Measurements from ENCODE around the gene AK8.

AK8 gene

DNA sequence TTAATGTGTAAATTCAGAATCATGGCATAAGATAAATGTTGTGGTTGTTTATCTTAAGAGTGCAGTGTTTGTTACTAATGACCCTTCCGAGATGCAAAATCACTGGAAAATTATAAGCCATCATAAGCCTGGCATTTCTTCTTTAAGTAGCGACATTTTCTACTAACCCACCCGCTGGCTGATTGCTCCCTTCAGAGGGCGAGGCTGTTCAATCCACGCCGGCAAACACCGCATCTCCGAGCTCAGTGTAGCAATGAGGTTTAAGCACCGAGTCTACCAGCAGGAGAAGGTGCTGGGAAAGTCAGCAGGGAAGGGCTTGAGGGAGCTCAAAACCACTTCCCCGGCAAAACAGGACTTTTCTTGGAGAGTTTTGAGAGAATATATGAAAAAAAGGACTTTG lies 52.7 kb downstream of the AK8 start:
- FAIRE-seq, result no peak

DNA sequence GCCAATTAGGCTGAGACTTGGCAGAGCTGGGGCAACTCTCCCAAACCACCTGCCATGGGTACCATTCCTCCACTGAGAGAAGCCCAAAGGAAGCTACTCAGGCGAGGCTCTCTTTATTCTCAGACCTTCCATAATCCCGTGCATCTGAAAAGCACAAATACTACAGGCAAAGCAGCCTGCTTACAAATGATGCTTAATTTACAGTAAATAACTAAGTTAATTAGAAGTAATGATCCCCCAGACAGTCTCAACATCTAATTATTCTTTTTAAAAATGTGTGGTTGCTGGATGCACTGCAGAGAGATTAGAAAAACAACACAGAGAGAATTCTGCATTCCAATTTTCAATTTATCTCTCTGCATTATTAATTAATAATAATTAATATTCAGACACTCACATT lies 53.1 kb downstream of the AK8 start:
- no peak for FAIRE-seq

DNA sequence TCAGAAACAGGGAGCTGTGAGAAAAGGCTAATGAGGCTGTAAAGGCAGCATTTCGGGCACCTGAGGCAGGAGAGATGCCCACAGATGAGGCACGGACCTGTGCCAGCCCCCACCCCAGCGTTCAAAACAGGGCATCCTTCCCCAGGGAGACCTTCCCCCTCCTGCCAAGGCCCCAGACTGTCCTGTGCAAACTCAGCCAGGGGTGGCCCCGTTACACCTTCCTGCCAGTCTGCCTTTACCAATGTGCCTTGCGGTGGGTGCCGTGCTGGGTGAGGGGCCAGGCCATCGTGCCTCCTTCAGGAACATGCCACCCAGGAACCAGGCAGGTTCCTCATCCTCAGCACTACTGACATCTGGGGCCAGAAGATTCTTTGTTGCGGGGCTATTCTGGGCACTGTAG lies 53.9 kb downstream of the AK8 start:
- FAIRE-seq, result no peak

DNA sequence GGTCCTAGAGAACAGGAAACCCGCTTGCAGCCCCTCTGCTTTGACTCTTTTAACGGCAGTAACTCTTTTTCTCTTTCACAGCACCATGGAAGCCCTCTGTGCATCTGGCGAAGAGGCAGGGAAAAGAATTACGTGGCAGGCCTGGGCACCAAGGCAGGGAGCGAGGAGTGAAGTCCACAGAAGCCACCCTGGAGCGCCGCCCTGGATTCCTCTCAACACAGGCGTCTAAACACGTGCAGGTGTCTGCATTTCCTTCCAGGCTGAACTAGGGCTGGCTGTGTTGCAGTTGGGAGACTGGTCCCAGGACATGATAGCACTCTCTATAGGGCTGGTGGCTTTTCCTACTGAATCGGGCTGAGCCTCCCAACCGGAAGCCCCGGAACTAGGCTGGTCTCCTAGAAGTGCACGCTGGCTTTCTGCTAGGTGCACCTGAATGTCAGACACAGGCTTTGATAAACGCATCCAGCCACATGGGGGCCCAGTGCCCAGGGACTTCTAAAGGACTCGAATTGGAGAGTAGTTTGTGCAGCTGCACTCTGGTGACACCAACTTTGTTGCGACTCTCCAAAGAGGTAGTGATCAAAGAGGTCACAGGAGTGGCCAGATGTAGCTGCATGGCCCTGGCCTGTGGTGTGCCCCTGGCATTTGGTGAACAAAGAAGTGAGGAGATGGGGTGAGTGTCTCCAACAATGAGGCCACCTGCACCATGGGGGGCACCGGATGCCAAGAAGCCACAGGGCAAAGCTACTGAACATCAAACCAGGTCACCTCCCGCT lies 54.5 kb downstream of the AK8 start:
- no peak for FAIRE-seq

DNA sequence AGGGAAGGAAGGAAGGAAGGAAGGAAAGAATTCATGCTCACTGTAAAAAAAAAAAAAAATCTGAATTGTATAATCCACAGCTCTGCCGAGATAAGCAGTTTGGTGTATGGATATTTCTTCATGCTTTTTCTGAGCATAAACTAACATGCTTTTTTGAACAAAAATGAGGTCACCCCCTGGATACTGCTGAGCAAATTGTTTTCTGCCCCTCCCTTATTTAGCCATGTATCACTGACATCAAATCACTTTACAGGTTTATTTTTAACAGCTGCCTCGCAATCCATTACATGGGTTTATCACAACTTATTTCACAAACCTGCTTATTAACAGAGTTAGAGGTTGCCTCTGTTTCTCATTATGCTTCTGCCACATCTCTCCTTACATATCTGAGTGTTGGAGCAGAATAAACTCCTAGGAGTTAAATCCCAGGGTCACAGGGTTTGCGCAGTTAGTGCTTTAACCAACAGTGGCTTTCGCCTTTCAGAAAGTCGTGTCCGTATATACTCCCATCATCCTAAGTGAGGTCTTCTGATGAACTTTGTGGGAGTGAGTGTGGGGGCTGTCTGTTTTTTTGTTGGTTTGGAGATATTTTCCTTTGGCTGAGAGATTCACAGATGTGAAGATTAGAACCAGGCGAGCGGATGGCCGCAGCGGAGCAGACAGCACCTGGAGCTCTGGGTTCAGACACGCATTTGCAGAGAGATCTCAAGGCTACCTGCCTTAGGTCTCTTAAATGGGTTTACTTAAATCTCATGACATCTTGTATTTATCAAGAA lies 57.7 kb downstream of the AK8 start:
- FAIRE-seq, result no peak

DNA sequence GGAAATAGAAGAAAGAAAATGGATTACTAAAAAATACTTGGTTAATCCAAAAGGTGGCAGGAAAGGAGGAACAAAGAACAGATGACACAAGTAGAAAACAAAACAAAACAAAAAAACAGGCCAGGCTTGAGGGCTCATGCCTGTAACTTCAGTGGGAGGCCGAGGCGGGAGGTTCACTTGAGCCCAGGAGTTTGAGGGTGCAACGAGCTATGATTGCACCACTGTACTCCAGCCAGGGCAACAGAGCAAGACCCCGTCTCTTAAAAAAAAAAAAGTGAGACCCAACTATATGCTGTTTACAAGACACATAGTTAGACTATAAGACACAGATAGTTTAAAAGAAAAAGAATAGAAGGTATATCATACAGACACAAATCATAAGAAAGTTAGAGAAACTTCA lies 59.5 kb downstream of the AK8 start:
- FAIRE-seq, result no peak

DNA sequence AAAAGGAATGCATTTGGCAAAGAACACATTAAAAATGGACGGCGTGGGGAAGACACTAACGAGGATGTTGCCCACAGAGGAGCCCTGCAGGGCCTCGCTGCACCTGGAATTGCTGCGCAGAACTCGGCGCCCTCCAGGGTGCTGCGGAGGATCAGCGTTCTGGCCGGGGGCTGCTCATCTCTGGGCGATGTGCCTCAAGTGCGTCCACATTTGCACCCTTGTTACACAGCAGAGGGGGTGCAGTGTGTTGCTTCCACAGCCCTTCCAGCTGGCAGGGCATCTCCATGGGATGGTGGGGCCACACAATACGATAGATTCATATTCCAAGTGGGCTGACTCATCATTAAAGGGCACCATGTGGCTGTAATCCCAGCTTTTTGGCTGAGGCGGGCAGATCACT lies 63.1 kb downstream of the AK8 start:
- FAIRE-seq, result no peak

DNA sequence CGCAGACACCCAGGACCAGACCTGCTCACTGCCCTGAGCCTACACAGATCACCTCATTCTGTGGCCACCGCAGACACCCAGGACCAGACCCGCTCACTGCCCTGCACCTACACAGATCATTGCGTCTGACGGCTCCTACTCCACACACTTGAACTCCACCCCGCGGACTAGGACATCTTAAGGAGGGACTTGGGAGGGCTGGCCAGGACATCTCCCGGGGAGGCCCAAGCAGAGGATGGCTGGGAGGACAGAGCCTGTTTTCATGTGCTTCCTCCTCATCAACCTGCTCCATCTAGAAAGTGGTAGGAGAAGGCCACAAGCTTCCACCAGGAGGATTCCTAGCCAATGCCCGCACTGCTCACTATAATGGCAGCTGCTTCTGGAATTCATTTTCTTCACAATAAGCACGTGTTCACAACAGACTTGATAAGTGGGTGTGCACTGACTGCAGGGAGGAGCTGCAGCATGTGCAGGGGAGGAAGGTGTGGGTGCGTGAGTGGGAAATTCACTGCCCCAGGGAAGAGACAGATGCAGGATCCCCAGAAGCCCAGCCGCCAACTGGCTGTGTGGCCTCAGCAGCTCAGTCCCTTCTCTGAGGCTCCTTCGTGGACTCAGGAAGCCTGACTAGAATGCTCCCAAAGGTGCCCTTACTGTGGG lies 64.8 kb downstream of the AK8 start:
- FAIRE-seq, result no peak

DNA sequence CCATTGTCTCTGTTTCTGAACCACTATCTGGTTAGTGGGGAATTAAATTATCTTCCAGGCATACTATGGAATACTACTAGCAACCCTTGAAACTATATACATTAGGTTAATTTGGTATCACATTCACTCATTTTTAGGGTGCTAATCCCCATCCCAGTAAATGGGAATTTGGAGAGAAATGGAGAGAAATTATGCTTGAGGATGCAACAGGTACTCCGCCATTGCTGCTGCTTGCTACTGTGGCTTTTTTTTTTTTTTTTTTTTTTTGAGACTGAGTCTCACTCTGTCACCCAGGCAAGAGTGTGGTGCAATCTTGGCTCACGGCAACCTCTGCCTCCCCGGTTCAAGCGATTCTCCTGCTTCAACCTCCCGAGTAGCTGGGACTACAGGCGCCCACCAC lies 66.1 kb downstream of the AK8 start:
- no peak for FAIRE-seq

DNA sequence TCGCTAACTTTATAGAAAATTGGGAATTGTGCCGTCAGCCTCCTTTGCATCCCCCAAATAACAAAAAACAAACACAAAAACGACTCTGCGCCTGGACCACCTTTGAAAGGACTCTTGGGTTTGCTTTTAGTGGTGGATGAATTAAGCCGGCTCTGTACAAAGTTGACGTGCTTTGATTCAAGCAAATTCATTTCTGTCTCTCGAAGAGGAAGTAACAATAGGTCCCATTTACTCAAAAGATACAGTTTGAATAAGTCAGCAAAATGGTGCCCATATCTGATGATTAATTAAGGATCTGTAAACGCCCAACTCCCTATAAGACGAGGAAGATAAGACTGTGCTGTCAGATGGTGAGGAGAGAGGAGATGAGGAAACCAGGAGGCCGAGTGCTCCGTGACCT lies 67.8 kb downstream of the AK8 start:
- FAIRE-seq, result no peak

DNA sequence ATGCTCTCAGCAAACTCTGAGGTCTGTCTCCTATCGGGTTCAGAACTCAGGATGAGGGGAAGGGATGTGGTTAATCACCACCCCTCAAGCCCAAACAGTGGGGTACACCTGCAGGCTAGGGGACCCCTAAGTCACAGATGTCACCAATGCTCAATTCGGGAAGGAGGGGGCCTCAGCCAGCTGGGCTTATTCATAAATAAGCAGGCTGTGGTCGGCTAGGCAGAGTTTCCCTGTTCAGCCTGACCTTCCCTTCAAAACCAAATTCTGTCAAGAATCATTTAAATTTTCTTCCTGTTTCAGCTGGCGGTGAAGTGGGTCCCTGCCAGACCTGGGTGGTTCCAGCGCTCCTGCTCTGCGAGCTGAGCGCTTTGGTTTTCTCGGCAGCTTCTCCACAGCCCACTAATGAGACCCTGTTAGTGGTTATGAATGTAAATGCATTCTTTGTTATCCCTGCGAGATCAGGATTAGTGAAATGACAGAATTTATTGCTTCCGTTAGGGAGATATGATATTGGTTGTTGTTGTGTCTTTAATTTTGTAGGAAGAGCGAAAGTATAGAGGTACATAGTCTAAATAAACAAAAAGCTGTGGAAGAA lies 68.3 kb downstream of the AK8 start:
- FAIRE-seq, result no peak

DNA sequence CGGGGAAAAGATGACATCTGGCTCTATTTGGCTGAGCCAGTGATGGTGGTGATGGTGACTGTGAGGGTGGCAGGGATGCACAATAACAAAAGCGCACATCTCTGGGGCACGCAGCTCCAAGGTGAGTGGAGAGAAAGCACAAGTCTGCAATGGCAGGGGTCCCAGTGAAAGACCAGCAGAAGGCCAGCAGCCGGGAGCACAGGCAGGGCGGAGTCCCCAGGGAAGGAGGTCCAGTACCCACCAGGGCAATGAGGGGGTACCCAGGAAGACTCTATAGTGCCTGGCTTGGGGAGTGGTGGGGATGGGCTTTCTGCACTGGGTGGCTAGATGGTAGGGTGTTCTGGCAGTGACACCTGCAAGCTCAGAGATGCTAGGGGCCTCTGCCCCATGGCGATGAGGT lies 69.4 kb downstream of the AK8 start:
- no peak for FAIRE-seq

DNA sequence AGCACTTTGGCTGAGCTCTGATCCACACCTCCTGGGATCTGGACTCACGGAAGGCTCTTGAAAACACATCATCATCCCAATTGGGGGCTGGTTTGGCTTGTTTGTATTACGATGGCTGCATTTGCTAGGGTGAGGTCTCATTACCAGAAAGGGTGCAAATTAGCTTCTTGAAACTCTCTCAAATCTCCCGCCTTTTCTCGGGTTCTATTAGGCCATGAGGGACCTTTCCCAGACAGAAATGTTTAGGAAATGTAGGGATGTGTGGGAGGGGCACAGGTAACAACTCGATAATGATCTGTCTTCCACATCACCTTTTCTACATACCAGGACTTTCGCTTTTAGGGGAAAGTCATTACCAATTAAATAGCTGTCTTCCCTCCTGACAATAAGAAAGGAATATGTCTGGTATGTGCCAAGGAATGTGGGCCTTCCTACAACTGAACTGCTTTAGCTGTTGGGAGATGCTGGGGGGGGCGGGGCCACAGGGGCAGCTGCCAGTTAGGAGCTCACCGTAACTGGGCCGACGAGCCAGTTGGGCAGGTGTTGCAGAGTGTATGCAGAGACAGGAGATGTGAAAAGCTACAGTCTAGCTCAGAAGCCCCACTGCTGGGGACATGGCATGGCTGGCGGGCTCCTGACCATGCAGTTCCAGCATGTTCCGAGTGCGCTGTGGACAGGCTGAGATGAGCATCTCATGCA lies 71.2 kb downstream of the AK8 start:
- FAIRE-seq, result no peak

DNA sequence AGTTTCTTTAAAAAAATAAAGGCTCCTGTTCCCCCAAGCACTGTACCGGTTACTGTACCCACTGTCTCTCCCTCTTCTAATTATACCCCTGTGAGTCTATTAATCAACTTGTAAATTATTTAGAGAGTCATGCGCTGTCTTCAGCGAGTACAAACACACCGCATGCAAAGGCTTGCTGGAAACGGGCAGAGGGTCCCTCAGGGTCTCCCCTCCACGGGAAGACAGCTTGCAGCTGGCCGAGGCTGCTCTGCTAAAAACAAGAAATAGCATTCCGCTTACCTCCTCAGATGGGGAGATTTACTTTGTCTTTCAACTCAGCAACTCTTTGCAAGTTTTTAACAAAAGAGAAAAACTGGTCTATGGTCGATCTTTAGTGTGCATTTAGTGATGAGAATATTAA lies 71.8 kb downstream of the AK8 start:
- FAIRE-seq, result no peak

DNA sequence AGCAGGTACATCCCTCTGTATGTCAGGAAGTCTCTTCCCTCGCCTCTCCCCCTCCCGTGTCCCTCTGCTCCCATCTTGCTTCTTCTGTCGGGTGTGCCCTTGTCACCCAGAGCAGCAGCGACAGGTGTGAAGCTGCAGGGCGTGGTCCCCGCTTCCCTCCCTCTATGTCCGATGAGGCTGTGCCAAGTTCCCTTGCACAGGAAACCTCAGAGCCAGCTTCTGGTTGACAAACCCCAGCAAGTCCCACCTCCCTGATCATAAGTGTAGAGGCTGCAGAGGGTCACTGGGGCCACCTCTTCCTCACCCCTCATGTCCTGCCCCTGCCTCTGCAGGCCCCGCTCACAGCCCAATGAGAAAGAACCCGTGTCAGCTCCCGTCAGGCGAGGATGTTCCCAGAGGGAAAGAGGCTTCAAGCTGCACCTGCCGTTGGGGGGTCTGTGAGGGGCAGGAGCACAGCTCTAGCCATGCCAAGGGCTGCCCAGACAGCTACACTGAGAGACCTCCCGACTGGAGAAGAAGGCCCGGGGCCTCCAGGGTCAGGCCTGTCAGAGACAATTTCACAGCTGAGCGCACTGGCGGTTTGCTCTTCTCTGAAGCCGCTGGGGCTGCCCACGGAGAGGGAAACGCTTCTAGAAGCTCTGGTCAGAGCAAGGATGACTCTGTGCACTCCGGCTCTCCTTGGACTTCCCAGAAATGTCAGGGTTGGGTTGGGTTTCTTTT lies 73.3 kb downstream of the AK8 start:
- FAIRE-seq, result no peak

DNA sequence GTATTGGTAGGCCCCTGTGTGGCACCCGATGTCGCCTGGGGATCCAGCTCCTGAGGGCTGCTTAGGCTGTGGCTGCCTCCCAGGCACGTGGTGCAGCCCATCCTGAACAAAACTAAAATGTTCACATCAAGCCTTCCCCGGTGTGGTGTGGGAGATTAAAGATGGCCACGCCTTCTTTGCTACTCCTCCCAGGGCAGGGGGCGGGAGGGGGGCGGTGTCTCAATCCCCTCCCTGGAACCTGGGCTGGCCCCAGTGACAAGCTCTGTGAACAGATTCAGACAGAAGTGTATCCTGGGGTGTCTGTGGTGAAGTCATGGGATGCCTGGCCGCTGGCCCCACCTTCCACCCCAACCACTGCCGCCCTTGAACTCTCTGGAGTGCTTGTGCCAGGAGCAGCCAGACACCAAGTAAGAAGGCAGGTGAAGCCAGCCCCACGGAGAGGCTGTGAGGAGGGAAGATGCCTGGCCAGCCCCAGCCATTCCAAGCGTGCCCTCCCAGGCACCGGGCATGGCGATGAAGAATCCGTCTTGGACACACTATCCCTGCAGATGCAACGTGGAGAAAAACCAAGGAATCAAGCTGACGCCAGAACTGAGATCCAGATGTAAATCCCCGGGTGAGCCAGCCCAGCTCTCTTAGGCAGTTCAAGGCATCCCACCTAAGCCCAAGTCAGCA lies 75.8 kb downstream of the AK8 start:
- no peak for FAIRE-seq

DNA sequence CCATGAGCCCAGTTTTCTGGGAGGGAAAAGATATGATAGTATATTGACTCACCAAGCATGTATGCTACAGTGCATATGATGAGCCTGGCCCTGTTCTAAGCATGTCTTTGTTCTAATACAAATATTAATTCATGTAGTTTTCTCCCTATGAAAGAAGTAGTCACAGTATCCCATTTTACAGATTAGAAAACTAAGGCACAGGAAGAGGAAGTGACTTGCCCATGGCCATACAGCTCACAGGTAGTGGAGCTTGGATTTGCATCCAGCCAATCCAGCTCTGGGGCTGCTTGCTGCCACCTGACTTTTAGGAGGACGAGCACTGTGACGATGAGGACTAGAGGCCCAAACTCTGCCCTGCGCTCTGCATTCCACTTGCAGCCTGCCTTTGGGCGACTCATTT lies 76.4 kb downstream of the AK8 start:
- no peak for FAIRE-seq

DNA sequence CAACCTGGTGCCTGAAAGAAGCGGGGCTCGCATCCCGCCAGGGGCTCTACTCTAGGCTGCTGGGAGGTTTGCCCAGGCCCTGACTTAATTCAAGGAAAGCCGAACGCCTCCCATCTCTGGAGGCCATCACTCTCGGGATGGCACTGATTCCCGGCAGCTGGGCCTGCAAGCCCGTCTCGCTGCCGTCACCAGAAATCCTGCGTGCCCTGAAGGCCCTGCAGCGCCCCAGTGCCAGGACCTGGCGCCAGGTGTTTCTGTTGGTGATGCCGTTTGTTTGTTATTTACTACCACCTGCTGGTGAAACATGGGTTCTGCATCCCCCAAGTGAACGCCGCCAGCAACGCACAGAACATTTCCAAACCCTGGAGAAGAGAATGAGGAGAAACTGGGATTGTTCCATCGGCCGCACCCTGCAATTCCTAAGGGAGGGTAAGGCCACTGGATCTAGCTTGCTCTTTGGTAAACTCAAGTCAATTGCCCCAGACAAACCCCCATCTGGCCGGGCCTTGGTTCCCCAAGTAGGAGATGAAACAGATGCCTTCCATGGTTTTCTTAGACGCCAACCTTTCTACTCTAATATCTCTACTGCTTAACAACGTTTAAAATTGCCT lies 77.9 kb downstream of the AK8 start:
- FAIRE-seq, result no peak

DNA sequence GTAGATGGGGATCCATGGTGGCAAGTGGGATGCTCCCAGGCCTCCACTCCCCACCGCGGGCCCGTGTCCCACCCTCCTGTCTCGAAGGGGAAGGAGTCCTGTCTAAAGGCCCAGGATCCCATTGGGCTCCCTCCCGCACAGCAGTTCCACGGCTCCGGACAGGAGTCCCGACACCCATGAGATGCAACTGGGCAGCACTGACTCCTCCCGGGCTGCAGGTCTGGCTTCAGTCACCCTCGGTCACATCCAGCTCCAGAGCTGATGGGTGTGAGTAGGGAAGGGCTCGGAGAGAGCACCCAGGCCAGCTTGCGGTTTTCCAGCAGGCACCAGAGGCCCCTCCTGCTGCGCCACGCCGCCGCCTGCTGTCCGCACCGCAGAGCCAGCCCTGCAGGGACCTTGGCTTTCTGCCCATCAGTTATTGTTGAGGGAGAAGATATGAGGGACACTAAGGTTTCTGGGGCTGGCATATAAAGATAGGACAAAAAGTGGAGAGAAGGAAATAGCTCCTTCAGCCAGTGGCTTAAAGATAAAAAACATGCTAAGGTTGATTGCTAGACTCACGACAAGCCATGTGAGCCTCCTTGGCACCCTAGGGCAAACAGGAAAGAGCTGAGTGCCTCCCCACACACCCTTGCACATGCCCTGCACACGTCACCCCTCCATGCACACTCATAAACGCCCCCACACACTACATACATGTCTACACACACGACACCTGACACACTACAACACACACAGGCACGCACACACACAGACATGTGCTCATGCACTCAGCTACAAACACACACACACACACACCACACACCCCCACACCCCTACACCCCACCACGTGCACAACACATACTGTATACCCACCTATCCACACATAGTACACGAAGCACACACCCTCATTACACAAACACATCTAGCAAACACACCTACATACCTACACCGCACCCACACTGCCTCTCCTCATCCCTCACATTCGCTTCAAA lies 79.0 kb downstream of the AK8 start:
- no peak for FAIRE-seq

Data from endometrium (tissue), 2 donors.